GM18951 (cell line): ENCODE measurements around the gene C1QA.

Source experiments
- POLR2A ChIP-seq: IDR thresholded peaks from 4 replicates; pipeline ENCODE4 v1.6.1; 2011; ENCODE audit warnings: mild to moderate bottlenecking; ENCODE audit not compliant: insufficient read length, insufficient read depth; ENCODE audit errors: extremely low read depth
- in situ Hi-C: fragments of 300-500 bp; cut with MboI; formaldehyde crosslinking; loops from one replicate; pipeline ENCODE4 v1.12.0; 2022; ENCODE audit warnings: low sequenced_read_pairs, mixed read lengths, inconsistent platforms; ENCODE audit not compliant: unreplicated experiment

The C1QA gene

GRCh38 chr1:22601610-22602009, 34.8 kb upstream of the C1QA start:
- in situ Hi-C loops = no loop called here
- TF ChIP-seq POLR2A = no peak

GRCh38 chr1:22602060-22602740, 34.2 kb upstream of the C1QA start:
- TF ChIP-seq POLR2A = no peak
- in situ Hi-C loops = no loop called here

GRCh38 chr1:22606161-22606560, 30.3 kb upstream of the C1QA start:
- TF ChIP-seq POLR2A = no peak
- in situ Hi-C loops = no loop called here

GRCh38 chr1:22607154-22607553, 29.3 kb upstream of the C1QA start:
- in situ Hi-C loops = no loop called here
- no peak for TF ChIP-seq POLR2A

- in situ Hi-C loops = no loop called here
Measured at GRCh38 chr1:22608361-22608760, 28.1 kb upstream of the C1QA start.

GRCh38 chr1:22609291-22609690, 27.1 kb upstream of the C1QA start:
- TF ChIP-seq POLR2A = no peak
- in situ Hi-C loops = no loop called here

More at GRCh38 chr1:22608361-22608760, 28.1 kb upstream of the C1QA start:
- no peak for TF ChIP-seq POLR2A

GRCh38 chr1:22611530-22611947, 24.9 kb upstream of the C1QA start:
- TF ChIP-seq POLR2A = no peak
- in situ Hi-C loops = no loop called here

- in situ Hi-C loops = no loop called here
- no peak for TF ChIP-seq POLR2A
Measured at GRCh38 chr1:22612671-22613571, 23.5 kb upstream of the C1QA start.

- TF ChIP-seq POLR2A = no peak
- in situ Hi-C loops = no loop called here
Measured at GRCh38 chr1:22613572-22613918, 22.9 kb upstream of the C1QA start.

- in situ Hi-C loops = no loop called here
- no peak for TF ChIP-seq POLR2A
Measured at GRCh38 chr1:22613951-22614350, 22.5 kb upstream of the C1QA start.

- in situ Hi-C loops = no loop called here
- TF ChIP-seq POLR2A = no peak
Measured at GRCh38 chr1:22615886-22616285, 20.5 kb upstream of the C1QA start.

- in situ Hi-C loops = no loop called here
- no peak for TF ChIP-seq POLR2A
Measured at GRCh38 chr1:22616571-22616970, 19.9 kb upstream of the C1QA start.

GRCh38 chr1:22618056-22618455, 18.4 kb upstream of the C1QA start:
- in situ Hi-C loops = no loop called here
- no peak for TF ChIP-seq POLR2A

- in situ Hi-C loops = no loop called here
- TF ChIP-seq POLR2A = no peak
Measured at GRCh38 chr1:22619252-22619651, 17.2 kb upstream of the C1QA start.
